Peyer's patch (tissue), 4 donors: ENCODE measurements around the gene CLEC4G.

Experiments used
- CTCF ChIP-seq, 6 experiments: fragments of 450-650 bp in 4 of 6; fragments of 200-600 bp in 2 of 6; sonication (generic) in 1 of 6; IDR thresholded peaks; one replicate each; pipeline ENCODE4 v1.5.1; 2017 to 2019; ENCODE audit warnings: antibody characterized with exemption in 6 of 6, mild to moderate bottlenecking in 3 of 6, moderate library complexity in 1 of 6
- POLR2A ChIP-seq, 2 donors: fragments of 450-650 bp; IDR thresholded peaks; one replicate each; pipeline ENCODE4 v1.5.1; 2017; ENCODE audit warnings: antibody characterized with exemption in 2 of 2, mild to moderate bottlenecking in 2 of 2, moderate library complexity in 2 of 2

- TF ChIP-seq CTCF (IDR thresholded peaks at IDR 0.05) (no peak), POLR2A (IDR thresholded peaks at IDR 0.05) (no peak)
These were observed 27.2 kb upstream of the CLEC4G start for GRCh38 chr19:7759156-7759555.
